IPS DF 4.7 (cell line): ENCODE measurements around the gene TMEM156.
"Not testable (repeated sequence)": the region's sequence is repeated elsewhere in the genome, so short reads cannot be mapped to it uniquely, and the experiment has no call there.

Experiments used
- DNase-seq: peaks from one replicate; pipeline ENCODE4 v3.0.0-alpha.2; 2013; ENCODE audit warnings: low spot score; ENCODE audit errors: extremely low read depth

Gene TMEM156

GRCh38 chr4:39043861-39044363 is 11.7 kb upstream of the TMEM156 start:
- DNase-seq = no peak

GRCh38 chr4:39043058-39043860 is 11.1 kb upstream of the TMEM156 start:
- DNase-seq = no peak

GRCh38 chr4:39042366-39042765 is 10.2 kb upstream of the TMEM156 start:
- DNase-seq = no peak

- no peak for DNase-seq
Observed at GRCh38 chr4:39039108-39039507, 6.9 kb upstream of the TMEM156 start.

- DNase-seq = no peak
Observed at GRCh38 chr4:39037941-39038340, 5.7 kb upstream of the TMEM156 start.

- no peak for DNase-seq
Observed at GRCh38 chr4:39037491-39037825, 5.2 kb upstream of the TMEM156 start.

GRCh38 chr4:39036172-39036571 is 4.0 kb upstream of the TMEM156 start:
- DNase-seq = no peak

GRCh38 chr4:39031590-39032020 is 604 bp downstream of the TMEM156 start:
- not testable (repeated sequence) for DNase-seq

GRCh38 chr4:39030725-39031124 is 1.5 kb downstream of the TMEM156 start:
- DNase-seq = no peak

- no peak for DNase-seq
Observed at GRCh38 chr4:39029752-39030694, 2.2 kb downstream of the TMEM156 start.

- no peak for DNase-seq
Observed at GRCh38 chr4:39026096-39026495, 6.1 kb downstream of the TMEM156 start.

- DNase-seq = no peak
Observed at GRCh38 chr4:39025552-39026085, 6.6 kb downstream of the TMEM156 start.

- no peak for DNase-seq
Observed at GRCh38 chr4:39024311-39024865, 7.8 kb downstream of the TMEM156 start.

- DNase-seq = no peak
Observed at GRCh38 chr4:39023059-39023458, 9.2 kb downstream of the TMEM156 start.

- no peak for DNase-seq
Observed at GRCh38 chr4:39022241-39022640, 10.0 kb downstream of the TMEM156 start.

GRCh38 chr4:39021631-39022030 is 10.6 kb downstream of the TMEM156 start:
- DNase-seq = no peak

GRCh38 chr4:39020130-39020529 is 12.1 kb downstream of the TMEM156 start:
- no peak for DNase-seq

- DNase-seq = no peak
Observed at GRCh38 chr4:39014028-39014427, 18.2 kb downstream of the TMEM156 start.

GRCh38 chr4:39004758-39005157 is 27.5 kb downstream of the TMEM156 start:
- no peak for DNase-seq

GRCh38 chr4:39002058-39002457 is 30.2 kb downstream of the TMEM156 start:
- DNase-seq = not testable (repeated sequence)

- DNase-seq = no peak
Observed at GRCh38 chr4:38995660-38996005, 36.6 kb downstream of the TMEM156 start.

GRCh38 chr4:38994135-38994534 is 38.1 kb downstream of the TMEM156 start:
- DNase-seq = no peak
